HG03378 (cell line): ENCODE data around the gene SLC9A9.
"Not testable (repeated sequence)": the region's sequence is repeated elsewhere in the genome, so short reads cannot be mapped to it uniquely, and the experiment has no call there.

Source experiments
- ATAC-seq: cut with Tn5 transposase; IDR thresholded peaks from one replicate; pipeline ENCODE4 v1.9.1; 2021; ENCODE audit warnings: mild to moderate bottlenecking, moderate library complexity; ENCODE audit not compliant: unreplicated experiment

The SLC9A9 gene

GRCh38 chr3:143478115-143478693 is 370.1 kb downstream of the SLC9A9 start:
- no peak for ATAC-seq

- ATAC-seq = no peak
These were observed 371.2 kb downstream of the SLC9A9 start for GRCh38 chr3:143476965-143477640.

GRCh38 chr3:143475981-143476380 is 372.3 kb downstream of the SLC9A9 start:
- no peak for ATAC-seq

- ATAC-seq = no peak
These were observed 375.3 kb downstream of the SLC9A9 start for GRCh38 chr3:143472731-143473523.

- no peak for ATAC-seq
These were observed 376.6 kb downstream of the SLC9A9 start for GRCh38 chr3:143471705-143472104.

GRCh38 chr3:143469159-143469558 is 379.1 kb downstream of the SLC9A9 start:
- ATAC-seq = no peak

- ATAC-seq = no peak
These were observed 382.6 kb downstream of the SLC9A9 start for GRCh38 chr3:143465666-143466065.

GRCh38 chr3:143464850-143465249 is 383.4 kb downstream of the SLC9A9 start:
- ATAC-seq = no peak

- no peak for ATAC-seq
These were observed 392.8 kb downstream of the SLC9A9 start for GRCh38 chr3:143455480-143455879.

GRCh38 chr3:143450632-143451031 is 397.6 kb downstream of the SLC9A9 start:
- no peak for ATAC-seq

- no peak for ATAC-seq
These were observed 400.8 kb downstream of the SLC9A9 start for GRCh38 chr3:143447491-143447890.

GRCh38 chr3:143445118-143445517 is 403.1 kb downstream of the SLC9A9 start:
- peak; percentile 92 for ATAC-seq

- no peak for ATAC-seq
These were observed 404.4 kb downstream of the SLC9A9 start for GRCh38 chr3:143443851-143444331.

- ATAC-seq = no peak
These were observed 405.3 kb downstream of the SLC9A9 start for GRCh38 chr3:143442814-143443447.

- ATAC-seq = no peak
These were observed 406.6 kb downstream of the SLC9A9 start for GRCh38 chr3:143441516-143442171.

GRCh38 chr3:143439817-143440216 is 408.5 kb downstream of the SLC9A9 start:
- no peak for ATAC-seq

- ATAC-seq = no peak
These were observed 410.9 kb downstream of the SLC9A9 start for GRCh38 chr3:143437405-143437804.

GRCh38 chr3:143436231-143436930 is 411.9 kb downstream of the SLC9A9 start:
- ATAC-seq = no peak

GRCh38 chr3:143433787-143434378 is 414.4 kb downstream of the SLC9A9 start:
- no peak for ATAC-seq

GRCh38 chr3:143431298-143431697 is 417.0 kb downstream of the SLC9A9 start:
- not testable (repeated sequence) for ATAC-seq
